ENCODE data around the gene NARF.
A peak's percentile ranks its signal among the peaks of the same experiment; 100 is the strongest.

NARF gene

DNA sequence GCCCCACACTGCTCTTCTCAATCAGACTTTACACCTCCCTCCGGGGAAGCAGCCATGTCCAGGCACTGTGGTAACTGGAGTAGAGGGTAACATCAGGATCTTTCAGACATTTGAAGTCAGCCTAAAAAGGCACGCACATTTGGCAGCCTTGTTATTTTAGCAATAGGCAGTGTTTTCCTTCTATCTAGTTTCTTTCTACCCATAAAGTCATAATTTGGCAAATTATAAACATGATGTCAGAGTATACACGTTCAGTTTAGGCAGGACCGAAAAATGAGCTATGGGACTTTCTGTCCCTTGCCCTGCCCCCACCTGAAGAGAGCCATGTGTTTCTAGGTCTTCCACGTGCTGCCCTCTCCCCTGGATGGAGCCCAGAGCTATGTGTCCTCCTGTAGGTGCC is 21.1 kb downstream of the NARF start:
- DNase-seq, result no peak

DNA sequence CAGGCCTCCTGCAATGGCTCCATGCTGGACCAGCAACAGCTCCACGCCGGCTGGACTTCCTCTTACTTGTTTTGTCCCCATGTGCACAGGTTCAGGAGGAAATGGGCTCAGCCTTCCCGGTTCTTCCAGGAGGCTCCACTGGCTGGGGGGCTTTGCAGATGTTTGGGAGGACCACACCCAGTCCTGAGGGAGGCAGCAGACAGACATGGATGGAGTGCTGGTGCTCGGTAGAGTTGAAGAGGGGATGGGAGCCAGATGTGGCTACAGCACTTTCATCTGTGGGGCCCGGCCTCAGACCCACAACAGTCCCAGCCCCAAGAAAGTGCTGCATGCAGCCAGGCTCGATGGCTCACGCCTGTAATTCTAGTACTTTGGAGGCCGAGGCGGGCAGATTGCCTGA is 21.8 kb downstream of the NARF start:
- DNase-seq, result no peak

DNA sequence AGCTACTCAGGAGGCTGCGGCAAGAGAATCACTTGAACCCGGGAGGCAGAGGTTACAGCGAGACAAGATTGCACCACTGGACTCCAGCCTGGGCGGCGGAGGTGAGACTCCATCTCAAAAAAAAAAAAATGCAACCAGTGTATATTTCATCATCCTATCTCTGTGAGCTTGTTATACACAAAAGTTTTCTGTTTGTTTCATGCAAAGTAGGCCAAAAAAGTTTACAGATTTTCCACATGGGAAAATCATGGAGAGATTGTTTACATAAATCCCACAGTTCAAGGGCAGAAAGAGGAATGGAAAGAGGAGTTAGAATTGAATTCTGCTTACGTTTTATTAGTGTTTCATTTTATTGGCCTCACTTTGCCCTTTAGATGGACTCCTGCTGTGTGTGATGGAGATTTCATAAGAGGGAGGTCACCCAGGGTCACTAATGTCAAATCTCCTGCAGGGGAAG is 24.7 kb downstream of the NARF start:
- DNase-seq, result no peak

DNA sequence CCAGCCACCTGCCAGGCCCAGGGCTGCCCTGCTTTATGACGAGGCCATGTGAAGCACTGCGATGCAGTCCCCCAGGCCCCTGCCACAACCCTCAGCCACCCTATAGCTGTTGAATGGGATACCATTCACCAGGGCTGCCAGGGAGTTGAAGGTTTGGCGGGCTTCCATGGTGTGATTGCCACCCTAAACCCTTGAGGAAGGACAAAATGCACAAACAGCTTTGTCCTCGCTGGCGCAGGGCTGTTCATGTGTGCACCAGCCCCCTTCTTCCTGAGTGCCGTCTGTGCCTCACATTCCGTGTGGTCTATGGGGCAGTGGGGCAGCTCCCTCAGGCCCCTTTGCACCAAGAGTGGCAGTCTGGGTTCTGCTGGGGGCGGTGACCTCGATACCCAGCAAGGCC is 25.3 kb downstream of the NARF start:
- DNase-seq, result no peak

DNA sequence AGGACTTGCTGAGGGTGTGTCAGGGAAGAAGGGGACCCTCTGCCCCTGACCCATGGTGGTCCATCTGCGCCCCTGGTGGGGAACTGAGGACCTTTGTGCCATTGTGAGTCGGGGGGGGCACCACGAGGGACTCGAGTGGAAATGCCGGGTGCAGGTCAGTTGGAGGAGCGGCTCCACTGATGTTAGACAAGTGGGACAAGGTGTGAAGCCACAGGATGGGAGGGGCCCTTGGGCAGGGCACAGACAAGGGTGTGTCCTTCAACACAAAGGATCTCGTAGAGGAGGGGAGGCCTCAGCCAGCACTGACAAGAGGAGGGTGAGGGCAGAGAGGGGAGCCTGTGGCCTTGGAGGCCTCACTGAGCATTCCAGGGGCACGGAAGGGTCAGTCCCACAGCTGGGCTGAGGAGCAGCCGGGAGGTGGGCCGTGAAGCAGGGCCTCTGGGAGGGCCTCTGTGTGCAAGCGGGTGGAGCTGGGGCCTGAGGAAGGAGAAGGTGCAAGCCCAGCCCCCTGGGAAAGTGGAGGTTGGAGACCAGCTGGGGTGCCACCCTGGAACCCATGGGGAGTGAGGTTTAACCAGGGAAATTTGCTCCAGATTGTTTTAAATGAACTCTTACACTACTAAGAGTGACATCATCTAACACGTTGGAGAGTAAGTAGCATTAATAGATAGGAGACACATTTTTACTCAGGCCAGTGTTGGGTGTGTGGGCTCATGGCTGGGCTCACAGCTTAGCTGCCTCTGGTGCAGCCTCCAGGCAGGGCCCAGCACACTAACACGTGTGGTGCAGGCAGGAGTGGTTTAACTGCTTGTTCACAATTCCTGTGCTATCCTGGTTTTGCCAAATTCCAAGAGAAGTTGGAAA is 27.9 kb downstream of the NARF start:
- no peak for DNase-seq

DNA sequence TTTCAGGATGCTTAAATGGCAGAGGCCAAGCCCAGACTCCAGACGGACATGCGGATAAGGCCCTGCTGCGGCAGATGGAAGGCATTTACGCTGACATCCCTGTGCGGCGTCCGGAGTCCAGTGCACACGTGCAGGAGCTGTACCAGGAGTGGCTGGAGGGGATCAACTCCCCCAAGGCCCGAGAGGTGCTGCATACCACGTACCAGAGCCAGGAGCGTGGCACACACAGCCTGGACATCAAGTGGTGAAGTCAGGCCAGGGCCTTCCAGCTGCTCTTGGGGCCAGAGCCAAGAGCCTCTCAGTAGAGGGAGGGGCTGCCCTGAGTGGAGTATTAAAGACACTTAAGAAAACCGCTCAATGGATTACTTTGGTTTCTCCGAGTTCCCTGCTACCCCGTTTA is 29.4 kb downstream of the NARF start:
- no peak for DNase-seq

DNA sequence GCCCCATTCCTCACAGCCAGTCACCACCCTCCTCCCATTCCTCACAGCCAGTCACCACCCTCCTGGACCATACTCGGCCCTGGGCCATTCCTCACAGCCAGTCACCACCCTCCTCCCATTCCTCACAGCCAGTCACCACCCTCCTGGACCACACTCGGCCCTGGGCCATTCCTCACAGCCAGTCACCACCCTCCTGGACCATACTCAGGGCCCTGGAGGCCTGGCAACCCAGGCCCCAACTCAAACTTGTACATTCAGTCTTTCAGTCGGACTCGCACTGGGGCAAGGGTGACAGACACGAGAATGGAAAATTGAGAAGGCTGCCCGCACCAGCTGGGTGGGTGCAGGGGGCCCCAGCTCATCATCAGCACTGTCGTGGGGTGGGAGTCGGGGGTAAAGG is 30.6 kb downstream of the NARF start:
- DNase-seq, result peak; percentile 54

DNA sequence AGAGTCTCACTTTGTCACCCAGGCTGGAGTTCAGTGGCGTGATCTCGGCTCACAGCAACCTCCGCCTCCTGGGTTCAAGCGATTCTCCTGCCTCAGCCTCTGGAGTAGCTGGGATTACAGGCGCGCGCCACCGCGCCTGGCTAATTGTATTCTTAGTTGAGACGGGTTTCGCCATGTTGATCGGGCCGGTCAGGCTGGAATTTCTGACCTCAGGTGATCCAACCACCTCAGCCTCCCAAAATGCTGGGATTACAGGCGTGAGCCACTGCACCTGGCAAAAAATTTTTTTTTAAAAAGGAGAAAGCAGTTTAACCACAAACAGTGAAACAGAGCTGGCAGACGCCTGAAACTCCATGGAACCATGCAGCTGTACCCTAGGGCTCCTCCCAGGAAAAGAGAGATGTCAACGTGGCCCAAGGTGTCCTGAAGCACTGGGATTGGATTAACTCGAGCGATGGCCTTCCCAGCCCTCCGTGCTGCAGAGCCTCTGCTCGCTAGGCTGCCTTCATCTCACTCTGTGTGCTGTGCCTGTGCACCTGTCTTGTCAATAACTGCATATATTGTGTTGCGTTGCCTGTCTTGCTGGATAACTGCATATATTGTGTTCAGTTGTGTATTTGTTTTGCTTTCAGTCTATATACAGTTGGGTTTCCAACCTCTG is 31.4 kb downstream of the NARF start:
- DNase-seq, result no peak

DNA sequence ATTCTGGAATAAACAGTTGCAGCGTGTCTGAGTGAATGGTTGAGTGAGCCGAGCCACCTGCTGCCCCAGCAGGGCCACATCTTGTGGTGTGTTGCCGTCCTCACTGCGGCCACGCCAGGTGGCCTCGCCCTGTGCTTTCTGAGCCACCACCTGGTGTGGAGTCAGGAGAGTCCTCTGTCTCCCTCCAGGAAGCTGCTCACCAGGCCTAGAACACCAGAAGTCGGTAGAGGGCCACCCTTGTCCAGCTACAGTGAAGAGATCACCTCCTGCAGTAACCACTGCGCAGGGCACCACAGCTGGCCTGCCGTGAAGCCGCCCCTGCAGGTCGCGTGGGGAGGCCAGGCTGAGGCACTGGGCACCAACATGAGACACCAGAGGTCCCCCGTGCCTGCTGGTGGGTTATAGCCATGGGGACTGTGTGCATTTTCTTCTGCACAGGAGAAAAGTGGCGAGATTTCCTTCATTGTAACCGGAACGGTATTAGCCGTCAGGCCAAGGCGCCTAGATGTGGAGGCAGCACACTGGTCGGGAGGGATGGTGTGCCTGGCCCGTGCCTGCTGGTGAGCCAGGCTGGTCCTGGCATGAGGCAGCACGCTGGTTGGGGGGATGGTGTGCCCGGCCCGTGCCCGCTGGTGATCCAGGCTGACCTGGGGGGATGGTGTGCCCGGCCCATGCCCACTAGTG is 32.1 kb downstream of the NARF start:
- DNase-seq, result no peak

DNA sequence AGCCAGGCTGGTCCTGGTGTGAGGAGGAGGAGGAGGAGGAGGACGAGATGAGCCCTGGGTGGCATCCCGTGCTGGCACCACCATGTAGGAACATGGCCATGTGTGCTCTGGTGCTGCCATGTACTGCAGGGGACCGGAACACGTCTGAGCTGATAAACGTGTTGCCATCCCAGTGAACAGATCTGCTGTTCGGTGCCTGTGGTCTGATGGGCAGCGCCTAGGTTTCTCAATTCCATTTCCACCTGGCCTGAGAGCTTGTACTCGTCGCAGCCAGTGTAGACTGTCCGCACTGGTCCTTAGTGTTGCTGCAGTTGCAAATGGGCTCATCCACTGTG is 32.6 kb downstream of the NARF start:
- no peak for DNase-seq

DNA sequence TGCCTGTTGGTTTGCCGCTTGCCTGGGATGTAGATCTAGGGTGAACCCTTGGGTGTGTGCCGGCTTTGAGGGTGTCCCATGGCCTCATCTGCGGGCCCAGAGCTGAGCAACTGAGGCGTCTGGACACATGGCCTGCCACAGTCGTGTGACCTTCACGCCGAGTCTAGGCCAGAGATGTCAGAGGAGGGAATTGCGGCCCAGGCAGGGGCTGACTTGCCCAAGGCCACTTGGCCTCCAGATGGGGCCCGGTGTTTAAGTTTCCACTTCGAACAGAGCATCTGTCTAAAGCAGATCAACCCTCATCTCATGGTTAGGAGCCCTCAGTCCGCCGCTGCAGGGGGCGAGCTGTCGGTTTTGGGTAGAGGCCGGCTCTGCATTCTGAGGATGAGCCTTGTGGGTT is 33.0 kb downstream of the NARF start:
- DNase-seq, result no peak

DNA sequence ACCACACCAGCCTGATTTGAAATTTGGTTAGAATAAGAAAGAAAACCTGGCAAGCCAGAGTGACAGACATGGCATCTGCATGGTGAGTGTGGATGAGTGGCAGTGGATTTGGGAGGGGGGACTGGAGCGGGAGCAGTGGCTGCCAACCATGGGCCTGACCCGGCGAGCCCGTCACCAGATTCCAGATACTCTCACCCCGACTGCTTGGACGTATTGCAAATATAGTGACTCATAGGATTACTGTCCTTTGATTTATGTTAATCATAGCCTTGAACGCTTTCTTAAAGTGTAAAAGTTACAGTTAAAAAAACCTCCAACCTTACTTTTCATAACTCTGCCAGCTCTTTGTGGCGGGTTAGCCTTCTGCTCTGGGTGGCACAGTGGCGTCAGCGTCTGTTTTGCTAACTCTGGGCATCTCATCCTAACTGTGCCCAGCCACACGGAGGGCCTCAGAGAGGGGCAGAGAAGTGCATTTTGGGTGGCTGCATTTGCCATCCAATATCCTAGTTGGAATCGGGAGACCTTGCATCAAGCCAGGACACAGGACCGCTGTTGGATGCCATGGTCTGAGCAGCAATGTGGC is 34.2 kb downstream of the NARF start:
- no peak for DNase-seq

DNA sequence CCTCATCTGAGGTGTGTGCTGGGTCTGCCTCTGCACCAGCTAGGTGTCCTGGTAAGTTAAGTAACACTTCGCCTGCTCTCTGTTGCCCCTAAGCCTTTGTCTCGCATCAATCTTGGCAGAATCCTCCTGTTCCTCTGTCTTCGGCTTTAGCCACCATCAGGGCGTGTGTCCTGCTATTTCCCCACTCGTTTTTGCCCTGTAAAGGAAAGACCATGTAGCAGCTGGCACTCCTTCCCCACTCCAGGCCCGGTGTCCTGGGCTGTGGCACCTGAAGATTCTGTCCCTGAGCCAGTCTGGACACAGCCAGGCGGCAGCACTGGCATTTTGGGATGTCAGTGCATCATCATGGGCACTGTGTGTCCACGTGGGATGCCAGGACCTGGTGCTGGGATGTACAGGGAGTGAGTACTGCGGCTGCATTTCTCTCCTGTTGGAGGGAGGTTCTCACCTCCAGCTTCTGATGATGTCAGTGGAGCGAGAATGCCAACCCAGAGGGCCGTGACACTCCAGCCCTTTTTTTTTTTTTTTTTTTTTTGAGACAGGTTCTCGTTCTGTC is 34.8 kb downstream of the NARF start:
- DNase-seq, result no peak

DNA sequence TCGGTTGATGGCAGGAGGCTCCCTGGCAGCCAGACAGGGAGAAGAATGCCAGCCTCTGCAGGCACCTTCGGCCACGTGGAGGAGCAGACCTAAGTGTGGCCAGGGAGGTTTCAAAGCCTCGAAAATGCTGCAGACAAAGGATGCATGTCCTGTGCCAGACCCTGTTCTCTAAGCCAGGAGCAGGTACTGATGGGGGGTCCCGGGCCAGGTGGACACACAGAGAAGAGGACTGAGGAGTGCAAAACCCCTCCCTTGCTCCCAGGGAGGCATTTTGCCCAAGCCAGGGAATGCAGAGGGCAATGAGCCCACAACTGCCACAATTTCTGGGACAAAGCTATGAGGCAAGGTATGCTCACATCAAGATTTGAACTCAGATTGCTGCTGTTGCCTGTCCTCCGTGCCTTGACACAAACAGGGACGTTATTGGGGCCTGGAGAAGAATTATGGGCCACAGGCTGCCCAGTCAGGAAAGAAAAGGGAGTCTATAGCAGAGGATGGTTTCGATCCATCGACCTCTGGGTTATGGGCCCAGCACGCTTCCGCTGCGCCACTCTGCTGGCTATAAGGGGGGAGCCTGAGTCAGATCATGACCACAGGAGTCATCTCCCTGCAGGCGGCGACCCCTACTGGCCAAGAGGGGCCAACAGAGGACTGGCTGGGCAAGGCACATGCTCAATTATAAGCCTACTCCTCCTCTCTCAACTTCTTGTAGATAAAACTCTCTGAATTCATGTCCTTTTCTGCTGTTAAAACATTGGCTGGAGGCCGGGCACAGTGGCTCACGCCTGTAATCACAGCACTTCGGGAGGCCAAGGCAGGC is 35.9 kb downstream of the NARF start:
- DNase-seq, result peak; percentile 95

DNA sequence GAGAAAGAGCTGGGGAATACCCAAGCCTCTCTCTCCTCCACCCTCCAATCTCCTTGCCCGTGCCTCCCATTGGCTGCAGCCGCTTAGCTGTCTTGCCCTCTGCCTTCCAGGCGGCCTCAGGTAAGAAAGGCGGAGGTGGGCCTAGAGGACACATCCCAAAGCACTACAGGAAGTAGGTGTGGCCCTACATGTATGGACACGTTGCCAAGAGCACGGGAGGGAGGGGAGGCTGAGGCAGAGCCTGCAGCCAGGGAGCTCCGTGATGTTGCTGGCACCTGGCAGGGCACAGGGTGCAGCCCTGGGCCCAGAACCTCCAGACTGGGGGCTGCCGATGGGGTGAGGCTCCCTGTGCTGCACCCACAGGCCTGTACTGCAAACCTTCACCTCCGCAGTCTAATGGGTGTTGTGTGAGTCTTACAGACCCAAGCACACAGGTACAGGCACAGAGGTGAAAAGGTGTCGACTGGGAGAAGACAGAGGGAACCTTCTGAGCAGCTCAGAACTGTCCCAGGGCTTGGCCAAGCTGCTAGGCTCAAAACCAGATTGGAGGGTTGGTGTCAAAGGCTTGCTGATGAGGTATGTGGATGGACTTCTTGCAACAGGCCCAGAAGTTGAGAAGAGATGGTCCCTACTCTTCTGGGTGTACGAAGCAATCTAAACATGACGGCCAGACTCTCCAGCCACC is 37.4 kb downstream of the NARF start:
- DNase-seq, result no peak

DNA sequence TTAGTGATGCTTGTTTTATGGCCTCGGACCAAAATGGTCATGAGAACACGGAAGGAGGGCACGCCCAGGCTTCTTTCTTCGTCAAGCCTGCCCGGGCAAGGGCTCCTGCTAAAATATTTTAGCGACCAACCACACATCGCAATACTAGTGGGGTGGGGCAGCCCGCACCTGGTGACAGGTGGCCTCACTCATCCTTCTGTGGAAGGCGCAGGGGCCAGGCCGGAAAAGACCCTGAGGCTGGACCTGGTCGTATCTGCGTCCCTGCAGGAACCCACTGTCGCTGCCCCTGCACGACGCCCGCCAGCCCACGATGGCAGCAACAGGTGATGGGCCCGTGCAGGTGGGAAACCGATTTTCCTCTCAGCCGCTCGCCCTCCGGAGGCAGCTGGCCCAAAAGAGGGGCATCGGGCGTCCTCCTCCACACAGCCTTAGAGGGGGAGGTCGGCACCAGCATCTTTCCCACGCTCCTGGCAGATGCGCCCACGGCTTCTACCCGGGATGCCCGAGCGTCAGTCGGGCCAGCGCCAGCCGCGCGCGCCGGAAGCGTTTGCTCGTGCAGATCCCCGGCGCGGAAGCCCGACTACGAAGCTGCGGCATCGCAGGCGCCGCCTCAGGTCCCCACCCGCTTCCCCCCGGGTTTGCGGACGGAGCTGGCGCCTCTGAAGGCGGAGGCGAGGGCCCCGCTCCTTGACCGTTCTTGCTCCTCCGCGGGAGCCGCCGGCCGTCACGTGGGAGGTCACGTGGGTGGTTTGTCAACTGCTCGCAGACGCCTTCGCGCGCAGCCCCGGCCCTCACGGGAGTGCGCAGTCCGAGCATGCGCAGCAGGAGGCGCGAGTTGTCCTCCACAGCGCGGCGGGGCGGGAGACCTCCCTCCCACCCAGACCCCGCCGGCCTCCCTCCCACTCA is 38.2 kb downstream of the NARF start:
- DNase-seq, result peak; percentile 96

DNA sequence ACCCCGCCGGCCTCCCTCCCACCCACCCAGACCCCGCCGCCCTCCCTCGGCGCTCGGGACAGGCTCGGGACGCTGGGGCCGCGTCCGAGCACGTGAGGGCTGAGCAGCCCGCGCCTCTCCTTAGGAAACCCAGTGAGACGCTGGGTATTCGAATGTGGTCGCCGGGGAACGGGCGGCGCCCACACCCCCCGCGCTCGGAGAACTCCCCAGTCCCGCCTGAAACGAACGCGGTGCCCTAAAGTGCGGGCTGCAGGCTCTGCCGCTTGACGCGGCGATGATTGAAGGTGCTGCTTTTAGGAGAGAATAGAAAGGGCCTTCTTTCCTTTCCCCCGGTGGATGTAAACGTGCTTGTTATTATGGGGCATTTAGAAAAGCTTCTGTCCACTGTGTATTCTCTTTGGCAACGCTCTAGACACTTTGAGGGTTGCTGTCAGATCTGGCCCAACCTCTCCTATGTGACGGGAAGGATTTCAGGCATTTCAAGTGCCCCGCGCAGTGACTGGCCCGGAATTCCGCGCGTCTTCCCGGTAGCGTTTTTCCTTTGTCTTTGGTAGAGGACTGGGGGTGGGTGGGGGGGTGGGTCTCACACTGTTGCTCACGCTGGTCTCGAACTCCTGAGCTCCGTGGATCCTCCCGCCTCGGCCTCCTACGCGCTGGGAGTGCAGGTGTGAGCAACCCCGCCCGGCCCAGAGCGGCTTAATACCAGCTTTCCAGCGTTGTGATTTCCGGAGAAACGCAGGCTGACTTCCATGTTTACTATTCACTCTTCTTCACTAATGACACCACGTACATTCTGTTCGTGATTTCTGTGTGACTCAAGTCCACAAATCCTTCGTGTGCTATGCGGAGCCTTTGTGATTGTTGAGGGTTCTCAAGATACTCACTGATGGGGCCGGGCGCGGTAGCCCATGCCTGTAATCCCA is 39.2 kb downstream of the NARF start:
- no peak for DNase-seq

DNA sequence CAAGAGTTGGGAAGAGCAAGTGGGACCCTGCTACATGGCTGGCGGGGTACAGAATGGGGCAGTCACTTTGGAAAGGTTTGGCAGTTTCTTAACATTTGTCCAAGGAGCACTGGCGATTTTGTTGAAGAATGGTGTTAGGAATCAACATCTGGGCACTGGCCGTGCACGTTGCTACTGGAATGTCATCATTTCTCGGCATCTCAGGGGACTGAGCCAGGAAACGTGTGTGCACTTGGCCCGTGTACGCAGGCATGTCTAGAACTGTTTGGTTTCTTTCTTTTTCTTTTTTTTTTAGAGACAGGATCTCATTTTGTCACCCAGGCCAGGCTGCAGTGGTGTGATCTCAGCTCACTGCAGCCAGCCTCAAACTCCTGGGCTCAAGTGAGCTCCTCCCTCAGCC is 43.7 kb downstream of the NARF start:
- no peak for DNase-seq

DNA sequence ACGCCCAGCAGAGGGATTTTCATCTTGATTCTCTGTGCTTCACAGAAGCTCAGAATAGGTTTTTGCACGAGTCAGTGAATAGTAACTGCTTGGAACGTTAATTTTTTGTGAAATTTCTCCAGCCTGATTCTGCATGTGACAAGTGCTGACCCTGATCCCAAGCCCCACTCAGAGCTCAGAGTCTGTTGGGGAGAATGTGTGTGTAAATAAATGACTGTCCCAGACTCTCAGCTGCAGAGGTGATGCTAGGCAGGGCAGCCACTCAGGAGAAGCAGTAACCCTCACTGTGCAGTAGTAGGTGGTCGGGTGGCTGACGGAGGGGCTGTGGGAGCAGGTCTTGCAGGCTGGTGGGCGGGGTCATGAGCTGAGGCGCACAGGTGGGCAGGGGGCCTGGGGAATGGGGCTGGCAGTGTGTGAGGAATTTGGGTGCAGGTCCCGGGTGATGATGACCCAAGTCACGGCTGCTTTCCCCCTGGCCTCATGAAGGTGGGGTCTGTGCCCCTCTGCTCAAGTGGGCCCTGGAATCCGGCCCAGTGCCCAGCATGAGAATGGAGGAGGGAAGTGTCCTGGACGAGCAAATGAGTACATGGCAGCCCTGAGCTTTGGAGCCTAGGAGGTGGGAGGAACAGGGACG is 44.7 kb downstream of the NARF start:
- DNase-seq, result no peak

Data from right hindlimb (tissue), 1 donor.